ENCODE data around the gene SRSF10. TPM values are rescaled to one million over a fixed set of nuclear protein-coding genes. Genes with fewer than 3 reads are reported as not detected.

Gene SRSF10
- total RNA-seq, 4 donors from 2014 or later, result 158 to 193 (median 172) TPM

DNA sequence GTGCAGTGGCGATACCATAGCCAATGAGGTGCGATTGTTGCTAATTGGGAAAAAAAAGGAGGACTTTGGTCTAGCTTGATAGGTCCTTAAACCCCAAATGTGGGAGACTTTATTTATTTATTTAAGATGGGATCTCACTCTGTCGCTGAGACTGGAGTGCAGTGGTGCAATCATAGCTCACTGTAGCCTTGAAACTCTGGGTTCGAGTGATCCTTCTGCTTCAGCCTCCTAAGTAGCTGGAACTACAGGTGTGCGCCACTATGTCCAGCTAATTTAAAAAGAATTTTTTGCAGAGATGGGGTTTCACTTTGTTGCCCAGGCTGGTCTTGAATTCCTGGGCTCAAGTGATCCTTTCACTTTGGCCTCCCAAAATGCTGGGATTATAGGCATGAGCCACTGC lies 24.0 kb upstream of the SRSF10 start:
- Histone ChIP-seq H3K27me3 (no peaks in the 10 kb centered on the region), H3K4me3 (replicated peaks in 1 of 3) (no peak overlapping the region), H3K27ac (no peak overlapping the region), H3K9me3 (no peaks in the 10 kb centered on the region), H3K4me1 (peaks cover 4 to 9% of the 10 kb centered on the region in 2 donors), H3K36me3 (no peaks in the 10 kb centered on the region)
- TF ChIP-seq, protein P1, sequence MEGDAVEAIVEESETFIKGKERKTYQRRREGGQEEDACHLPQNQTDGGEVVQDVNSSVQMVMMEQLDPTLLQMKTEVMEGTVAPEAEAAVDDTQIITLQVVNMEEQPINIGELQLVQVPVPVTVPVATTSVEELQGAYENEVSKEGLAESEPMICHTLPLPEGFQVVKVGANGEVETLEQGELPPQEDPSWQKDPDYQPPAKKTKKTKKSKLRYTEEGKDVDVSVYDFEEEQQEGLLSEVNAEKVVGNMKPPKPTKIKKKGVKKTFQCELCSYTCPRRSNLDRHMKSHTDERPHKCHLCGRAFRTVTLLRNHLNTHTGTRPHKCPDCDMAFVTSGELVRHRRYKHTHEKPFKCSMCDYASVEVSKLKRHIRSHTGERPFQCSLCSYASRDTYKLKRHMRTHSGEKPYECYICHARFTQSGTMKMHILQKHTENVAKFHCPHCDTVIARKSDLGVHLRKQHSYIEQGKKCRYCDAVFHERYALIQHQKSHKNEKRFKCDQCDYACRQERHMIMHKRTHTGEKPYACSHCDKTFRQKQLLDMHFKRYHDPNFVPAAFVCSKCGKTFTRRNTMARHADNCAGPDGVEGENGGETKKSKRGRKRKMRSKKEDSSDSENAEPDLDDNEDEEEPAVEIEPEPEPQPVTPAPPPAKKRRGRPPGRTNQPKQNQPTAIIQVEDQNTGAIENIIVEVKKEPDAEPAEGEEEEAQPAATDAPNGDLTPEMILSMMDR (IDR thresholded peaks at IDR 0.05), result no peak
- TF ChIP-seq POLR2A (IDR thresholded peaks at IDR 0.05), result no peak
- WGBS, 2 donors, result 91 to 95% methylated on average over 5 of the region's 5 CpGs
- DNase-seq, result no peak
- intact Hi-C loops (cut with DNase I), result no loop called here

DNA sequence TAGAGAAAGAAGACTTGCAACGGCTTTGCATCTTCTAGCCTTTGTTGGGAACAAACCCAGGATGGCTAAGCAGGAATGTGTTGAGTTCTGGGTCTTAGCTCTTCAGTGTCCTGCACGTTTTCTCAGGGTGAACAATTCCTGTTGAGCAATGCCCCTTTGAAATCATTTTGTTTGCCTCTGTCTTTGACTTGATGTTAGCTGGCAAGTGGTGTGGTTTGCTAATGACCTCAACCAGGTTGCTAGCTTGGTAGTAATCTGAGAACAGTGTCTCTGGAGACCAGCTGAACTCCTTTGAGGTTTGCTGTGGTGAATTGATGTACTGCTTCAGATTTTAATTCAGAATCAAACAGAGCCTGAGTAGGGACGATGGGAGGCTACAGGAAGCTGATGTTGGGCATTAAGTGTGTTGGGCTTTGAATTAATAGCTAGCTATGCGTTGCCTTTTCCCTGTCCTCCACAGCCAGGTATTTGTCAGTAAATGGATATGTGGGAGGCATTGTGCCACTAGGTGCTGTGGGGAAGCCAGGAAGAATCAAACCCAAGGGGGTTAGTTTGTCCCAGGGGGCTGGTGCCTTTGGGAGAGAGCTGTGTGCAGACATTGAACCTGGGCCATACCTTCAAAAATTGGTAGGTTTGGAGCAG lies 23.3 kb upstream of the SRSF10 start:
- Histone ChIP-seq H3K4me1 (peaks cover 4 to 5% of the 10 kb centered on the region in 2 donors), H3K9me3 (no peaks in the 10 kb centered on the region), H3K36me3 (no peaks in the 10 kb centered on the region), H3K4me3 (replicated peaks in 1 of 3) (no peak overlapping the region), H3K27me3 (no peaks in the 10 kb centered on the region), H3K27ac (no peak overlapping the region)
- intact Hi-C loops (cut with DNase I), result no loop called here
- WGBS, 2 donors, result 43 to 55% methylated on average over 4 of the region's 4 CpGs
- no peak for TF ChIP-seq POLR2A (IDR thresholded peaks at IDR 0.05)
- TF ChIP-seq, protein P1 (IDR thresholded peaks at IDR 0.05), result no peak
- DNase-seq, result no peak

DNA sequence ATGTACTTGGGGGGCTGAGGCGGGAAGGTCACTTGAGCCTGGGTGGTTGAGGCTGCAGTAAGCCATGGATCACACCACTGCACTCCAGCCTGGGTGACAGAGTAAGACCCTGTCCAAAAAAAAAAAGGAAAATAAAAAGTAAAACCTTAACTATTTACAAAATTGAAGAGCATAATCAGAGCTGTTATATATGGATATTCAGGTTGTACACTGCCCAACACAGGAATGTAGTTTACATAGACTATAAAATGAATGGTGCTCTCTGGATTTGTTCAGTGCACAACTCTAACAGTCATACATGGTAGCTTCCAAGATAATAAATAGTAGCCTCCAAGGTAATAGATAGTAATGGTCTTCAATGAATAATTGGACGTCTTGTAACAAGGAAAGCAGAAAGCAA lies 22.6 kb upstream of the SRSF10 start:
- intact Hi-C loops (cut with DNase I), result no loop called here
- no peaks in the 10 kb centered on the region for H3K4me1 ChIP-seq
- H3K27me3 ChIP-seq, result no peaks in the 10 kb centered on the region
- H3K9me3 ChIP-seq, result no peaks in the 10 kb centered on the region
- no peak overlapping the region for H3K4me3 ChIP-seq (replicated peaks in 1 of 3)
- DNase-seq, result no peak
- WGBS, 2 donors, result 82 to 86% methylated on average over 2 of the region's 2 CpGs
- no peaks in the 10 kb centered on the region for H3K36me3 ChIP-seq
- no peak overlapping the region for H3K27ac ChIP-seq
- TF ChIP-seq, protein P1 (IDR thresholded peaks at IDR 0.05), result no peak
- TF ChIP-seq POLR2A (IDR thresholded peaks at IDR 0.05), result no peak

DNA sequence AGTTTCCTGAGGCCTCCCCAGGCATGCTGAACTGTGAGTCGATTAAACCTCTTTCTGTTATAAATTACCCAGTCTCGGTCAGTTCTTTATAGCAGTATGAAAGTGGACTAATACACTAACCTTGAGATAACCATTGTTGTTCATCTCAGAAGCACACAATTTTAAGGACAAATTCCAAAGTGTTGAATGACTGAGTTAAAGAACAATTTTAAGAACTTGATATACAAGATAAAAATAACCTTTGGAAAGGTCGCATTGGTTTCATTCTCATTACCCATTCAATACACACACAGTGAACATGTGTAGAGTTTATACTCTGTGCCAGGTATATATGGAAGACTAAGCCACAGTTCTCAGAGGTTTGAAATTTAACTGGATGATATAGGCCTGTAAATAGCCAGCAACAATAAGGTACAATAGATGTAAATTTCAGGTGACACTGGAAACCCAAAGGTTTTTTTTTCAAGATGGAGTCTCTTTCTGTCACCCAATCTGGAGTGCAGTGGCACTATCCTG lies 19.1 kb upstream of the SRSF10 start:
- H3K27ac ChIP-seq, result no peak overlapping the region
- 86 to 89% methylated on average over 3 of the region's 3 CpGs for WGBS, 2 donors
- H3K36me3 ChIP-seq, result no peaks in the 10 kb centered on the region
- DNase-seq, result no peak
- TF ChIP-seq POLR2A (IDR thresholded peaks at IDR 0.05), result no peak
- TF ChIP-seq, protein P1 (IDR thresholded peaks at IDR 0.05), result no peak
- H3K4me1 ChIP-seq, result no peaks in the 10 kb centered on the region
- H3K4me3 ChIP-seq (replicated peaks in 1 of 3), result no peak overlapping the region
- intact Hi-C loops (cut with DNase I), result no loop called here
- no peaks in the 10 kb centered on the region for H3K27me3 ChIP-seq
- H3K9me3 ChIP-seq, result no peaks in the 10 kb centered on the region

DNA sequence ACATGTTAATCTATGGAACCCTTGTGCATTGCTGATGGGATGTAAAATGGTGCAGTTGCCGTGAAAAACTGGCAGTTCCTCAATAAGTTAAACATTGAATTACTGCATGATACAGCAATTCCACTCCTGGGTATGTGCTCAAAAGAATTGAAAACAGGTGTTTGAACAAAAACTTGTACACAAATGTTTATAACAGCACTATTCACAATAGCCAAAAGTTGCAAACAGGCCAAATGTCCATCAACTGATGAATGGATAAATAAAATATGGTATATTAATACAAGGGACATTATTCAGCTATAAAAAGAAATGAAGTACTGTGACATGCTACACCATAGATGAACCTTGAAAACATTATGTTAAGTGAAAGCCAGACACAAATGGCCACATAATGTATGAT lies 17.7 kb upstream of the SRSF10 start:
- H3K27me3 ChIP-seq, result no peaks in the 10 kb centered on the region
- 84 to 94% methylated on average over 1 of the region's 1 CpG for WGBS, 2 donors
- TF ChIP-seq POLR2A (IDR thresholded peaks at IDR 0.05), result no peak
- TF ChIP-seq, protein P1 (IDR thresholded peaks at IDR 0.05), result no peak

More for the DNA sequence above, 17.7 kb upstream of the SRSF10 start:
- Histone ChIP-seq H3K27ac (no peak overlapping the region), H3K4me1 (no peaks in the 10 kb centered on the region), H3K9me3 (no peaks in the 10 kb centered on the region), H3K36me3 (no peaks in the 10 kb centered on the region), H3K4me3 (replicated peaks in 1 of 3) (no peak overlapping the region)
- DNase-seq, result no peak
- intact Hi-C loops (cut with DNase I), result no loop called here
